Panc1 (cell line): Measurements from ENCODE around the gene DTX3. TPM values are rescaled to one million over a fixed set of nuclear protein-coding genes. Genes with fewer than 3 reads are reported as not detected.
A peak's percentile ranks its signal among the peaks of the same experiment; 100 is the strongest.

ENCODE experiments used
- ATAC-seq: fragments of 200-7000 bp; cut with Tn5 transposase; 2 replicates; pipeline ENCODE4 v1.9.1; 2020; ENCODE audit warnings: mild to moderate bottlenecking, moderate library complexity
- BruUV-seq: library from RNA; stranded (reverse); fragments of 400-500 nt; replicated peaks from 2 replicates; lab custom pipeline; 2021; lab: Mats Ljungman, UMichigan
- CTCF ChIA-PET: fragments of 300-600 bp; sonication (Branson Sonifier 250); formaldehyde crosslinking; loops from one replicate; lab custom pipeline; 2022; ENCODE audit warnings: antibody characterized with exemption; lab: Charles Lee
- POLR2A ChIA-PET: fragments of 300-600 bp; sonication (Branson Sonifier 250); formaldehyde crosslinking; loops from one replicate; lab custom pipeline; 2022; ENCODE audit warnings: antibody characterized with exemption; lab: Charles Lee
- DNase-seq: peaks from one replicate; pipeline ENCODE4 v3.0.0-alpha.2; 2010; ENCODE audit warnings: low read depth, low spot score
- H3K27ac ChIP-seq: 2 replicates; pipeline ENCODE4 v1.5.1; 2011; ENCODE audit warnings: mild to moderate bottlenecking, low read length, inconsistent platforms
- H3K27me3 ChIP-seq: fragments of 200-500 bp; sonication (Bioruptor generic); 2 replicates; pipeline ENCODE4 v1.6.0; 2014; ENCODE audit warnings: low read length, inconsistent platforms; ENCODE audit not compliant: control insufficient read depth, insufficient read depth
- H3K36me3 ChIP-seq: fragments of 200-500 bp; sonication (Bioruptor generic); 2 replicates; pipeline ENCODE4 v1.5.1; 2014; ENCODE audit warnings: inconsistent platforms, mild to moderate bottlenecking, low read length, moderate library complexity; ENCODE audit not compliant: control insufficient read depth, insufficient read depth
- H3K4me1 ChIP-seq: 2 replicates; pipeline ENCODE4 v1.5.1; 2011; ENCODE audit warnings: inconsistent platforms, mild to moderate bottlenecking, low read length, moderate library complexity; ENCODE audit not compliant: control insufficient read depth, insufficient read depth
- H3K4me3 ChIP-seq, 2 experiments: 2 replicates each; pipeline ENCODE4 v1.5.1; 2011 to 2012; ENCODE audit warnings: low read depth in 2 of 2, low read length in 2 of 2, mild to moderate bottlenecking in 2 of 2, inconsistent platforms in 1 of 2, moderate library complexity in 1 of 2
- H3K9me3 ChIP-seq: fragments of 200-500 bp; sonication (Bioruptor generic); 2 replicates; pipeline ENCODE4 v1.5.1; 2014; ENCODE audit warnings: low read depth, mild to moderate bottlenecking, inconsistent platforms, low read length, moderate library complexity; ENCODE audit not compliant: control insufficient read depth, insufficient read depth
- POLR2AphosphoS5 ChIP-seq: IDR thresholded peaks from 2 replicates; pipeline ENCODE4 v1.6.1; 2012; ENCODE audit warnings: mild to moderate bottlenecking, low read depth, low read length, moderate library complexity
- REST ChIP-seq, 2 experiments: IDR thresholded peaks; 2 replicates each; pipeline ENCODE4 v1.6.1; 2011 to 2012; ENCODE audit warnings: low read depth in 2 of 2, control low read depth in 1 of 2, low read length in 1 of 2, mild to moderate bottlenecking in 1 of 2, moderate library complexity in 1 of 2; ENCODE audit not compliant: insufficient read depth in 1 of 2
- SIN3A ChIP-seq: IDR thresholded peaks from 2 replicates; pipeline ENCODE4 v1.6.1; 2012; ENCODE audit warnings: low read depth, mild to moderate bottlenecking, low read length, moderate library complexity, borderline replicate concordance; ENCODE audit not compliant: insufficient read depth
- TCF7L2 ChIP-seq: IDR thresholded peaks from 2 replicates; pipeline ENCODE4 v1.6.1; 2011; ENCODE audit warnings: mild to moderate bottlenecking, low read depth, low read length, inconsistent platforms
- in situ Hi-C: cut with HindIII; loops from 2 replicates; pipeline ENCODE4 v1.10.0; 2016; ENCODE audit warnings: low sequenced_read_pairs, low pct_unique_long_range_greater_than_20kb
- intact Hi-C: fragments of 100-400 bp; cut with micrococcal nuclease; formaldehyde crosslinking; loops from one replicate; pipeline ENCODE4 v1.10.0; 2022; ENCODE audit not compliant: unreplicated experiment
- total RNA-seq: library from RNA; stranded (reverse); gene quantifications from one replicate; pipeline ENCODE4 v1.2.1, GENCODE V29; 2021; ENCODE audit not compliant: unreplicated experiment
- TF ChIP-seq, protein P1 (sequence below): fragments of 450-650 bp; IDR thresholded peaks from 2 replicates; pipeline ENCODE4 v1.5.1; 2017; ENCODE audit warnings: mild to moderate bottlenecking

The DTX3 gene
- total RNA-seq, 1 experiment from 2014 or later, result 37.8 TPM

DNA sequence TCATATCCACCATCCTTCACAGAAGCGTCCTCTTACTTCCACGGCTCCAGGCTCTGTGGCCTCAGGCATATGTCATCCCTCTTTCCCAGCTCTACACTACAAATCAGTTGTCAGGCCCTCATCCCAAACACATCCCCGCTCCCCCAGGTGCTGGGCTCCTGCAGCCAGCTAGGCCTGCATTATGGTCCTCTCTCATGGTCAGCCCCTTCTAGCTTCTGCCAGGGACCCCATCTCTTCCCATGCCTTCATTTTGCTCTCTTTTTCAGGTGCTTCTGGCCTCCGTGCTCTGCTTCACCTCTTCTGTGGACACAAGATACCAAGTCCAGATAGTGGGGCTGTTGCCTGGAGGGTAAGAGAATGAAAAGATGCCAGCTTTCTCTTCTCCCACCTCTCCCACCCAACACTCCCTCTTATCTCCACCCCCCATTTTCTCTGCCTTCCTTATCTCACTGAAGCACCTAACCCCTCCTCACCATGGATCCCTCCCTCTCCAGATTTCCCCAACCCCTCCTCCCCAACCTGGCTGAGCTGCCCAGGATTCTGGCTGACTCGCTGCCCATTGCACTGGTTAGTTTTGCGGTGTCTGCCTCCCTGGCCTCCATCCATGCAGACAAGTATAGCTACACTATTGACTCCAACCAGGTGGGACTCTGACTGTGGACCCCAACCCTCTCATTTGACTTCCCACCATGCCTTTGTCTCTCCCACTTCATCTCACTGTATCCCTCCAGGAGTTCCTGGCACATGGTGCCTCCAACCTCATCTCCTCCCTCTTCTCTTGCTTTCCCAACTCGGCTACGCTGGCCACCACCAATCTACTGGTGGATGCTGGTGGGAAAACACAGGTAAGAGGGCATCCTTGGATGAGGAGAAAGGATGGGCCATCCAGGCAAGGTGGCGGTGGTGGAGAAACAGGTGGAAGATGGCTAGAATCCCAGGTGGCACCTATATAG, 17.9 kb downstream of the DTX3 start:
- in situ Hi-C loops (no loop called here), intact Hi-C loops (loop anchor here (5.0 kb wide), 1 partner anchor 165 kb away; the partner anchor contains the start of genes GLI1 and INHBE)
- ChIA-PET POLR2A (no interaction called here), CTCF (interaction anchor here (0.6 to 0.7 kb wide), 3 partner anchors 42 to 85 kb away, joined by 3 to 6 read pairs (median 3); no protein-coding TSS in a partner anchor)
- no peak for TF ChIP-seq SIN3A
- no peak for TF ChIP-seq POLR2AphosphoS5
- no peak for TF ChIP-seq REST (IDR thresholded peaks at IDR 0.05; ENCODE audit: insufficient read depth in 1 of 2, low read depth in 2 of 2, low read length in 1 of 2)
- no peak for TF ChIP-seq TCF7L2
- TF ChIP-seq, protein P1, sequence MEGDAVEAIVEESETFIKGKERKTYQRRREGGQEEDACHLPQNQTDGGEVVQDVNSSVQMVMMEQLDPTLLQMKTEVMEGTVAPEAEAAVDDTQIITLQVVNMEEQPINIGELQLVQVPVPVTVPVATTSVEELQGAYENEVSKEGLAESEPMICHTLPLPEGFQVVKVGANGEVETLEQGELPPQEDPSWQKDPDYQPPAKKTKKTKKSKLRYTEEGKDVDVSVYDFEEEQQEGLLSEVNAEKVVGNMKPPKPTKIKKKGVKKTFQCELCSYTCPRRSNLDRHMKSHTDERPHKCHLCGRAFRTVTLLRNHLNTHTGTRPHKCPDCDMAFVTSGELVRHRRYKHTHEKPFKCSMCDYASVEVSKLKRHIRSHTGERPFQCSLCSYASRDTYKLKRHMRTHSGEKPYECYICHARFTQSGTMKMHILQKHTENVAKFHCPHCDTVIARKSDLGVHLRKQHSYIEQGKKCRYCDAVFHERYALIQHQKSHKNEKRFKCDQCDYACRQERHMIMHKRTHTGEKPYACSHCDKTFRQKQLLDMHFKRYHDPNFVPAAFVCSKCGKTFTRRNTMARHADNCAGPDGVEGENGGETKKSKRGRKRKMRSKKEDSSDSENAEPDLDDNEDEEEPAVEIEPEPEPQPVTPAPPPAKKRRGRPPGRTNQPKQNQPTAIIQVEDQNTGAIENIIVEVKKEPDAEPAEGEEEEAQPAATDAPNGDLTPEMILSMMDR, result no peak
- no peaks in the 10 kb centered on the region for H3K9me3 ChIP-seq
- no peak overlapping the region for H3K27ac ChIP-seq
- no peak overlapping the region for H3K4me3 ChIP-seq
- H3K27me3 ChIP-seq, result no peaks in the 10 kb centered on the region
- no peak for DNase-seq
- peak; percentile 26 for ATAC-seq
- H3K36me3 ChIP-seq, result no peaks in the 10 kb centered on the region
- no TSS peak for BruUV-seq
- peaks cover 13% of the 10 kb centered on the region for H3K4me1 ChIP-seq

DNA sequence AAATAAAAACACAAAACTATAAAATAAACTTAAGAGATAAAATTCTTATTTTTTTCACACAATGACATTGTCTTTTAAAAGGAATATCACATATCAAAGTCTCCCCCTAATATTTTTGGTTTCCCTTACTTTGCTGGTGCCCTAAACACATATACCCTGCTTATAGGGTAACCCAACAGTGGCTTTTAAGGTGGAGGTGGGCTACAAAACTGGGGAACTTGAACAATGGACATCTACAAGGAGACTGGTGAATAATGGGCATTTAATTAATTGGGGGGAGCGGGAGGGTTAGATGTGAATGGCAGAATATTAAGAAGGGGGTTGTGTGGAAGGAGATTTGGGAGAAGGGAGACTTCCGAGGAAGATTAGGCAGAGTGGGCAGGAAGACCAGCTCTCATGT, 18.8 kb downstream of the DTX3 start:
- ATAC-seq, result no peak
- ChIA-PET CTCF (no interaction called here), POLR2A (interaction anchor here (0.6 kb wide), 1 partner anchor 50 kb away, joined by 6 read pairs; no protein-coding TSS in a partner anchor)
- Histone ChIP-seq H3K4me3 (no peak overlapping the region), H3K27me3 (no peaks in the 10 kb centered on the region), H3K36me3 (no peaks in the 10 kb centered on the region), H3K27ac (no peak overlapping the region), H3K9me3 (no peaks in the 10 kb centered on the region), H3K4me1 (peaks cover 13% of the 10 kb centered on the region)
- in situ Hi-C loops (no loop called here), intact Hi-C loops (loop anchor here (5.0 kb wide), 1 partner anchor 166 kb away; the partner anchor contains the start of genes GLI1 and INHBE)
- no peak for DNase-seq
- TF ChIP-seq POLR2AphosphoS5 (no peak), TCF7L2 (no peak), REST (IDR thresholded peaks at IDR 0.05; ENCODE audit: insufficient read depth in 1 of 2, low read depth in 2 of 2, low read length in 1 of 2) (no peak), SIN3A (no peak)
- TF ChIP-seq, protein P1, result no peak
- no TSS peak for BruUV-seq
